ENCODE measurements around the gene UTF1.

Gene UTF1

DNA sequence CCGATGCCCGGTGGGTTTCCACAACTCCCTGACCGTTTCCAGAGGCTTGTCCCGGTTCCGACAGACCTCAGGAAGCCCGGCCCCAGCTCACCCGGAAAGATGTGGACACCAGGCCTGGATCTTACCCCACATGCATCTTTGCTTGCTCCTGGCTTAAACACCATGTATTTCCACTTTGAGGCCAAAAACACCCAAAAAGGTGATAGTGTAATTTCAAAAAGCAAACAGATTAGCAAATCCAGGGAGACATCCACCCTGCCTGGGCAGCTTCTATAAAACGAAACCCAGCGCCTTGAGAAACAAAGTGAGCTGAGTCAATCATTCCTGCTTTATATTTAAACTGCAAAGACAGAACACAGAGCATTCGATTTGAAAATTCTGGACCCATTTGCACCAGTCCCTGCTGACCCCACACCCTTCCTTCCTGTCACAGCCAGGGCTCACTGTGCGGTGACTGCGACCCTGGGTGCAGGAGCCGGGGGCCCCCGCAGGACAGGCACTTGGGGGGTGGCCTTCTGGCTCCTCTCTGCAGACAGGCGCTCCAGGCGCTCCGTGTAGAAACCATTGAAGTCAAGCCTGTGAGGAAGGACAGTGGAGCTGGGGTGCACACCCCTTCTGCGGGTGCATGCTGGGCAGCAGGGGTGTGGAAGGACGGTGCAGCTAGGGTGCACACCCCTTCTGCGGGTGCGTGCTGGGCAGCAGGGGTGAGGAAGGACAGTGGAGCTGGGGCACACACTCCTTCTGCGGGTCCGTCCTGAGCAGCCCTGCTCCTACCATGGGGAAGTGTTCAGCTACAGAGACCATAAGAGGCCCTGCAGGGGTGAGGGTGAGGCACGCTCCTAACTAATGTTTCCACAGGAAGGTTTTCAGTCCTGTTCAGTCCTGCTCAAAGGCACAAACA is 49.6 kb downstream of the UTF1 start:
- DNase-seq = no peak

GRCh38 chr10:133280391-133281059 is 50.5 kb downstream of the UTF1 start:
- DNase-seq = no peak

DNA sequence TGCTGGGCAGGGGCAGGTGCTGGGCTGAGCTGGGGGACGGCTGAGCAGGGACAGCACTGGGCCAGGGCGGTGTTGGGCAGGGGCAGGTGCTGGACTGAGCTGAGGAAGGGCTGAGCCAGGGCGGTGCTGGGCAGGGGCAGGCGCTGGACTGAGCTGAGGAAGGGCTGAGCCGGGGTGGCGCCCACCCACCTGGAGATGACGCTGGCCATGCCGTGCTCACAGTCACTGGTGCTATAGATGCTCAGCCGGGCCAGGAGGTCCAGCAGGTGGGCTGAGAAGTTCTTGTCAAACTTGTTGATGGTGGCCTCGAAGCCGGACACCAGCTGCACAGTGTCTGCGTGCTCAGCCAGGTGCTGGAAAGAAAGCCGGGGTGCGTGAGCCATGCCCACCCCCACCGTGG is 51.1 kb downstream of the UTF1 start:
- DNase-seq = no peak

Measured in CD4-positive, alpha-beta T cell treated with Interleukin-17A for 4 hours (primary cell).